ENCODE results near the gene BCDIN3D. TPM values are rescaled to one million over a fixed set of nuclear protein-coding genes. Genes with fewer than 3 reads are reported as not detected.

The BCDIN3D gene
- total and polyA plus RNA-seq, 8 donors, result 2.0 to 4.8 (median 2.9) TPM

GRCh38 chr12:49890096-49890461 lies 47.2 kb upstream of the BCDIN3D start:
- no peak for TF ChIP-seq CTCF (IDR thresholded peaks at IDR 0.05)
- Histone ChIP-seq H3K27me3 (no peaks in the 10 kb centered on the region), H3K9me3 (no peaks in the 10 kb centered on the region), H3K27ac (no peak overlapping the region), H3K4me3 (no peak overlapping the region), H3K36me3 (no peaks in the 10 kb centered on the region), H3K4me1 (no peaks in the 10 kb centered on the region)
- no peak for FAIRE-seq
- 55 to 56% methylated on average over 4 of the region's 4 CpGs for WGBS, 2 donors
- ATAC-seq, result no peak
- intact Hi-C loops (cut with DNase I), result no loop called here
- no peak for DNase-seq

- FAIRE-seq, result no peak
Observed at GRCh38 chr12:49889361-49890095, 46.6 kb upstream of the BCDIN3D start.

GRCh38 chr12:49888461-49889151 lies 45.7 kb upstream of the BCDIN3D start:
- no peaks in the 10 kb centered on the region for H3K4me1 ChIP-seq
- no peak overlapping the region for H3K4me3 ChIP-seq
- ATAC-seq (peak; percentile 56 to 78 (median 74)), DNase-seq (peak in 2 of 6 donors; percentile 36 to 60), FAIRE-seq (no peak)
- H3K27me3 ChIP-seq, result no peaks in the 10 kb centered on the region
- peak overlapping the region in 2 of 4 donors; percentile 27 to 47 for H3K27ac ChIP-seq
- TF ChIP-seq CTCF (IDR thresholded peaks at IDR 0.05), result no peak
- H3K9me3 ChIP-seq, result no peaks in the 10 kb centered on the region
- intact Hi-C loops (cut with DNase I), result no loop called here
- no peaks in the 10 kb centered on the region for H3K36me3 ChIP-seq
- 76 to 77% methylated on average over 13 of the region's 13 CpGs for WGBS, 2 donors

More at GRCh38 chr12:49889361-49890095, 46.6 kb upstream of the BCDIN3D start:
- no peaks in the 10 kb centered on the region for H3K9me3 ChIP-seq
- no peaks in the 10 kb centered on the region for H3K4me1 ChIP-seq
- H3K4me3 ChIP-seq, result no peak overlapping the region
- no peaks in the 10 kb centered on the region for H3K27me3 ChIP-seq
- TF ChIP-seq CTCF (IDR thresholded peaks at IDR 0.05), result no peak
- intact Hi-C loops (cut with DNase I), result no loop called here
- no peaks in the 10 kb centered on the region for H3K36me3 ChIP-seq
- H3K27ac ChIP-seq, result no peak overlapping the region
- WGBS, 2 donors, result 71 to 73% methylated on average over 9 to 10 of the region's 10 CpGs
- ATAC-seq (no peak), DNase-seq (no peak)

- no peaks in the 10 kb centered on the region for H3K36me3 ChIP-seq
- peak in 3 of 4 donors; percentile 36 to 44 (median 42) for ATAC-seq
- intact Hi-C loops (cut with DNase I), result no loop called here
- H3K27ac ChIP-seq, result peak overlapping the region in 1 of 4 donors; percentile 47
- no peak for FAIRE-seq
- no peaks in the 10 kb centered on the region for H3K4me1 ChIP-seq
- no peaks in the 10 kb centered on the region for H3K27me3 ChIP-seq
- no peak overlapping the region for H3K4me3 ChIP-seq
- 58 to 65% methylated on average over 12 to 15 of the region's 15 CpGs for WGBS, 2 donors
- H3K9me3 ChIP-seq, result no peaks in the 10 kb centered on the region
- TF ChIP-seq CTCF (IDR thresholded peaks at IDR 0.05), result no peak
- peak in 1 of 6 donors; percentile 53 for DNase-seq
Observed at GRCh38 chr12:49887536-49888401, 44.9 kb upstream of the BCDIN3D start.

Measured in pancreas (tissue), 10 donors.